Omental fat pad (tissue), 4 donors: ENCODE results near the gene AFM. TPM values are rescaled to one million over a fixed set of nuclear protein-coding genes. Genes with fewer than 3 reads are reported as not detected.

Source experiments
- ATAC-seq: fragments of 150-250 bp; one replicate; pipeline ENCODE4 v1.9.1; 2016; ENCODE audit warnings: mild to moderate bottlenecking, moderate library complexity; ENCODE audit not compliant: low FRiP score
- DNase-seq: peaks from one replicate; pipeline ENCODE4 v3.0.0-alpha.2; 2019; ENCODE audit warnings: low spot score
- CTCF ChIP-seq, 3 donors: fragments of 450-650 bp; IDR thresholded peaks; one replicate each; pipeline ENCODE4 v1.5.1; 2016 to 2017; ENCODE audit warnings: antibody characterized with exemption in 3 of 3, mild to moderate bottlenecking in 3 of 3, moderate library complexity in 2 of 3
- total RNA-seq, 4 donors: library from RNA; depleted of rRNA; stranded (reverse); fragments of >200 nt; gene quantifications; one replicate each; pipeline ENCODE4 v1.1.0, GENCODE V29; 2016

Gene AFM
- total RNA-seq, 4 donors from 2014 or later = not detected

DNA sequence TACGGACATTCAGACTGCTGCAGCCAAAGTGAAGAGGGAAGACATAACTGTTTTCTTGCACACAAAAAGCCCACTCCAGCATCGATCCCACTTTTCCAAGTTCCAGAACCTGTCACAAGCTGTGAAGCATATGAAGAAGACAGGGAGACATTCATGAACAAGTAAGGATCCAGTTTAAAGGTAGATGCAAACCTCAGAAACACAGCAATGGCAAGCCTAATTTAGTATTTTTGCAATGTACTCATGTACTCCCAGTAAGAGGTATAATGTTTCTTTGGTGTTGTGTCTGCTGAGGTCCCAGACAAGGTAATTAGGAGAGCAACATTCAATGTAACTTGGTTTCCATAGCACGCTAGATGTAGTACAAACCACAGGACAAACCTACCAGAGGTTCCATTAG lies 40.9 kb upstream of the AFM start:
- ATAC-seq (no peak), DNase-seq (no peak)
- TF ChIP-seq CTCF (IDR thresholded peaks at IDR 0.05) = no peak

- DNase-seq (no peak), ATAC-seq (no peak)
- no peak for TF ChIP-seq CTCF (IDR thresholded peaks at IDR 0.05)
These were observed 39.3 kb upstream of the AFM start for GRCh38 chr4:73442275-73442674.

GRCh38 chr4:73443224-73443623 lies 38.3 kb upstream of the AFM start:
- no peak for TF ChIP-seq CTCF (IDR thresholded peaks at IDR 0.05)
- DNase-seq (no peak), ATAC-seq (no peak)

DNA sequence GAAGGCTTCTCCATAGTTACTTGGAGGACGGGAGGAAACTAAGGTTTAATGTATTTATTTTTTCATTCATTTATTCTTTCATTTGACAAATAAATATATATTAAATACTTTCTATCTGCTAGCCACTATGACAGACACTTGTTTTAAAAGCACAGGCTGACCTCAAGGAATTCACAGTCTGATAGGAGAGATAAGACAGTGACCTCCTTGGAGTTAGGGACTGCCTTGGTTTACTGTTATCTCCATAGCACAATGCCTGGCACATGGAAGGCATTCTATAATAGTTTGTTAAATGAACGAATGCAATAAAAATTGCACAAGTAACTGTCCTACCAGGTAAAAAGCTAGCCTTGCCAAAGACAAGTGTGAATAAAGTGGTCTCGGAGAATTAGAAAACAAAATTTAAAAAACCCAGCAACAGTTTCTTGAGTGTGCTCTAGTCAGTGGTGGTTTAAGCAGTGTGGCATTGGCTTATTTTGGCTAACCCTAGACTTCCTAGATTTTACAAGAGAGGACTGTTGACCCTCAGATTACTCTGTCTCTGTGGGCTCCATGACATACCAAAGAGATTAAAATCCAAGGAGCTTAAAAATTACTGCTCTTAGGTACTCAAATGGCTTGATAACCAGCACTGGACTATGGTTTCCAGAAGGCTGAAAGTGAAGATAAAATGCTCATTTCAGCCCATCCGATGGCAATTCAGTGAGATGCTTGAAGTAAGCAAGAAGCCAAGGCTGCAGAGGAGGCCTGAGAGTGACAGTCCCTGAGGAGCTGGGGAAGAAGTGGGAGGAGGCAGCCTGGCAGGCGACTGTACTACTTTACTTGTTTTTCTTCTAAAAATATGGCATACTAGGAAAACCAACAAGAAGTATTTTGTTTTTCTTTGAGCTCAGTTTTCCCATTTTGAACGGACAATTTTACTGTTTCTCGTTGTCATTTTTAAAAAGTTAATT lies 35.9 kb upstream of the AFM start:
- ATAC-seq = no peak
- TF ChIP-seq CTCF (IDR thresholded peaks at IDR 0.05) = no peak
- DNase-seq = no peak

- DNase-seq (no peak), ATAC-seq (no peak)
- no peak for TF ChIP-seq CTCF (IDR thresholded peaks at IDR 0.05)
These were observed 35.1 kb upstream of the AFM start for GRCh38 chr4:73446336-73446938.

GRCh38 chr4:73447671-73448070 lies 33.9 kb upstream of the AFM start:
- ATAC-seq (no peak), DNase-seq (no peak)
- no peak for TF ChIP-seq CTCF (IDR thresholded peaks at IDR 0.05)
